Measurements from ENCODE around the gene LGR6.

GRCh38 chr1:202285908-202286307 lies 92.3 kb downstream of the LGR6 start:
- TF ChIP-seq GATA2 (IDR thresholded peaks at IDR 0.05; ENCODE audit: low read depth, low read length) (no peak), GATA3 (IDR thresholded peaks at IDR 0.05; ENCODE audit: low read depth, low read length) (no peak)

Data from SH-SY5Y (cell line).